ENCODE results near the gene MTNR1B.

The MTNR1B gene

GRCh38 chr11:92980312-92980711, 10.9 kb downstream of the MTNR1B start:
- TF ChIP-seq, protein P1, sequence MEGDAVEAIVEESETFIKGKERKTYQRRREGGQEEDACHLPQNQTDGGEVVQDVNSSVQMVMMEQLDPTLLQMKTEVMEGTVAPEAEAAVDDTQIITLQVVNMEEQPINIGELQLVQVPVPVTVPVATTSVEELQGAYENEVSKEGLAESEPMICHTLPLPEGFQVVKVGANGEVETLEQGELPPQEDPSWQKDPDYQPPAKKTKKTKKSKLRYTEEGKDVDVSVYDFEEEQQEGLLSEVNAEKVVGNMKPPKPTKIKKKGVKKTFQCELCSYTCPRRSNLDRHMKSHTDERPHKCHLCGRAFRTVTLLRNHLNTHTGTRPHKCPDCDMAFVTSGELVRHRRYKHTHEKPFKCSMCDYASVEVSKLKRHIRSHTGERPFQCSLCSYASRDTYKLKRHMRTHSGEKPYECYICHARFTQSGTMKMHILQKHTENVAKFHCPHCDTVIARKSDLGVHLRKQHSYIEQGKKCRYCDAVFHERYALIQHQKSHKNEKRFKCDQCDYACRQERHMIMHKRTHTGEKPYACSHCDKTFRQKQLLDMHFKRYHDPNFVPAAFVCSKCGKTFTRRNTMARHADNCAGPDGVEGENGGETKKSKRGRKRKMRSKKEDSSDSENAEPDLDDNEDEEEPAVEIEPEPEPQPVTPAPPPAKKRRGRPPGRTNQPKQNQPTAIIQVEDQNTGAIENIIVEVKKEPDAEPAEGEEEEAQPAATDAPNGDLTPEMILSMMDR (IDR thresholded peaks at IDR 0.05; ENCODE audit: low read depth, low read length, missing control alignments) = no peak
- no peak for DNase-seq (ENCODE audit: extremely low read depth, low read depth)
- H3K4me3 ChIP-seq (replicated peaks; ENCODE audit: low read depth, low read length) = no peak overlapping the region

- TF ChIP-seq, protein P1 (IDR thresholded peaks at IDR 0.05; ENCODE audit: low read depth, low read length, missing control alignments) = no peak
- no peak overlapping the region for H3K4me3 ChIP-seq (replicated peaks; ENCODE audit: low read depth, low read length)
- DNase-seq (ENCODE audit: extremely low read depth, low read depth) = no peak
Observed at GRCh38 chr11:92981508-92982043, 12.1 kb downstream of the MTNR1B start.

DNA sequence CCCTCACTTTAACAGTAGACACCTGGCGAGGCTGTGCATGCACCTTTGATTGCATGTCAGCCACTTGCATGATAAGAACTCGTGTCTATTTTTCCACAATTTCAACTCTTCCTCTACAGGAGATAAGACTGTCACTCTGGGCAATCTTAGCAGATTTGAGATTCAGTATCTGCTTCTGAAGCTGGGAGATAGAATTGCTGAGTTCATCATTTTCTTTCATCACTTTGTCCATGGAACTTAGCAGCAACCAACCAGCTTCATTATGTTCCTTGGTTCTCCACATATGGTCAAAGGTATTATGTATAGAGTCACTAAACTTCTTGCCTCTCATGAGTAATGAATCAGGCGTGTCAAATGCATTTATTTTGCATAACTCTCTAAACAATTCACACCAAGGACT, 17.1 kb downstream of the MTNR1B start:
- no peak for DNase-seq (ENCODE audit: extremely low read depth, low read depth)
- no peak overlapping the region for H3K4me3 ChIP-seq (replicated peaks; ENCODE audit: low read depth, low read length)
- TF ChIP-seq, protein P1 (IDR thresholded peaks at IDR 0.05; ENCODE audit: low read depth, low read length, missing control alignments) = no peak

- TF ChIP-seq, protein P1 (IDR thresholded peaks at IDR 0.05; ENCODE audit: low read depth, low read length, missing control alignments) = no peak
- DNase-seq (ENCODE audit: extremely low read depth, low read depth) = no peak
- no peak overlapping the region for H3K4me3 ChIP-seq (replicated peaks; ENCODE audit: low read depth, low read length)
Observed at GRCh38 chr11:92993004-92993403, 23.6 kb downstream of the MTNR1B start.

DNA sequence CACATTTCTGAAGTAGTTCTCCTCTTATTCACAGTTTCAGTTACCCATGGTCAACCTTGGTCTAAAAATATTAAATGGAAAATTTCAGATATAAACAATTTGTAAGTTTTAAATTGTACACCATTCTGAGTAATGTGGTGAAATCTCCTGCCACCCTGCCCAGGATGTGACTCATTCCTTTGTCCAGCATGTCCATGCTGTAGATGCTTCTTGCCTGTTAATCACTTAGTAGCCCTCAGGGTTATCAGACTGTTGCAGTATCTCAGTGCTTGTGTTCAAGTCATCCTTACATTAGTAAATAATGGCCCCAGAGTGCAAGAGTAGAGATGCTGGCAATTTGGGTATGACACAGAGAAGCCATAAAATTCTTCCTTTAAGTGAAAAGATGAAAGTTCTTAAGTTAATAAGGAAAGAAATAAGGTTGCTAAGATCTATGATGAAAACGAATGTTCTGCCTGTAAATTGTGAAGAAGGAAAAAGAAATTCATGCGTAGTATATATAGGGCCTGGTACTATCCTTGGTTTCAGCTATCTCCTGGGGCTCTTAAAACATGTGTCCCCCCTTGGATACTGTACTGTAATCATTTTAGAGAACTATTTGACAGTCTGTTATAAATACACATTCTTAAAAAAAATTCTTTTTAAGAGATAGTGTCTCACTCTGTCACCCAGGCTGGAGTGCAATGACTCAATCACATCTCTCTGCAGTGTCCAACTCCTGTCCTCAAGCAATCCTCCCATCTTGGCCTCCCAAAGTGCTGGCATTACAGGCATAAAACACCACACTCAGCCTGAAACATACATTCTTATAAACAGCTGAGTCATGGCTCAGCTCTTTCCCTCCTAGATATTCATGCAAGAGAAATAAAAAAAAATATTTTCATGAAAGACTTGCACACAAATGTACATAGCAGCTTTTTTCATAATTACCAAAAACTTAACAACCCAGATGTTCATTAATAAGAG, 31.3 kb downstream of the MTNR1B start:
- H3K4me3 ChIP-seq (replicated peaks; ENCODE audit: low read depth, low read length) = no peak overlapping the region
- peak; percentile 38 for DNase-seq (ENCODE audit: extremely low read depth, low read depth)
- TF ChIP-seq, protein P1 (IDR thresholded peaks at IDR 0.05; ENCODE audit: low read depth, low read length, missing control alignments) = no peak

- DNase-seq (ENCODE audit: extremely low read depth, low read depth) = no peak
- H3K4me3 ChIP-seq (replicated peaks; ENCODE audit: low read depth, low read length) = no peak overlapping the region
- TF ChIP-seq, protein P1 (IDR thresholded peaks at IDR 0.05; ENCODE audit: low read depth, low read length, missing control alignments) = no peak
Observed at GRCh38 chr11:93001806-93002205, 32.4 kb downstream of the MTNR1B start.
